GM18519 (cell line): ENCODE measurements around the gene ZNF385D.

Source experiments
- ATAC-seq: cut with Tn5 transposase; IDR thresholded peaks from one replicate; pipeline ENCODE4 v1.9.1; 2021; ENCODE audit warnings: mild to moderate bottlenecking, moderate library complexity; ENCODE audit not compliant: unreplicated experiment, low FRiP score

The ZNF385D gene

DNA sequence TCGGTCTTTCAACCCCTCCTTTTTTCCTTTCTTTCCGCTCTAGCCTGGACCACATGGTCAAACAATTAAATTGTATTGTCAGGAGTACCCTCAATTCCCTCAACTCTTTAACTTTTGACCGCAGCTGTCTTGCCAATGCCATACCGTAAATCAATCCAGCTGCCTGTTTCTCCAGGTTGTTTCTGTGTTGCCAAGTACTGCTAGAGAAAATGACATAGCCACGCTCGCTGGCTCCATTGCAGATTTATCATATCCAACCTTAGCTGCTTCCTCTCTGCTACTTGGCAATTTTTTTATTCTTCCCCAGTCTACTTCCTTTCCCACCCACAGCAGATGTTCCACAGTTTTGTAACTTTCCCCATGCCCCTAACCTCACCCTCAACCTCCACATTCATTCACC is 60.0 kb downstream of the ZNF385D start:
- no peak for ATAC-seq

DNA sequence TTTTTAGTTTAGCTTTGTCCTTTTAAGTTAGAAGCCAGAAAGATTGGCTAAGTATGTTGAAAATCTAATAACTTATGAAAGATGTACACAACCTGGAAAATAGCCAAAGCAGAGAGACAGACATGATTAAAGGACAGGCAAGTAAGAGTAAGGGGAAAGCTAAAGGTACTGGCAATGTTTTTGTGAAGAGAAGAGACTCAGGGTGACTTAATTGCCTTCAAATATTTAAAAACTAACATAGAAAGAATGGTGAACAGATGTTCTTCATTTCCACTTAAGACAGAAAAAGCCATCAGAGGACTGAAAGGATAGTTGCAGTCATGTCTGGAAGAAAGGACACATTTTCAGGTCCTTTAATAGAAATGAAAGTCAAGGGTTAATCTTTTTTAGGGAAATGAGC is 68.8 kb downstream of the ZNF385D start:
- no peak for ATAC-seq

DNA sequence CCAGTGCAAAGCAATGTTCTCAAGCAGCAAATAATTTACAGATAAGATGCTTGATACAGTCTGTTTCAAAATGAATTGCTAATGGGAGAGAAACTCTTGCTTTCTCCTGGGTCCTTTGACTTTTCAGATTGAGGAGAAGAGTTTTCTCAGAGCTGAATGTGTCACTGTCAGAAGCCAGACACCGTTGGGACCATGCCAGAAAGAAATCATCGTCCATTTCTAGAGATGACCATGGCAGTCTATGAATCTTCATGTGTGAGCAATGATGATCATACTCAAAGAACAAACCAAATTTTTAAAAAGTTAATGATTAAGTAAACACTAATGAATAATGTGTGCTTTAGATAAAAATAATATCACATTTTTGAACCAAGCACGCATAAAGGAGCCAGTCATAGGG is 77.6 kb downstream of the ZNF385D start:
- ATAC-seq, result no peak

DNA sequence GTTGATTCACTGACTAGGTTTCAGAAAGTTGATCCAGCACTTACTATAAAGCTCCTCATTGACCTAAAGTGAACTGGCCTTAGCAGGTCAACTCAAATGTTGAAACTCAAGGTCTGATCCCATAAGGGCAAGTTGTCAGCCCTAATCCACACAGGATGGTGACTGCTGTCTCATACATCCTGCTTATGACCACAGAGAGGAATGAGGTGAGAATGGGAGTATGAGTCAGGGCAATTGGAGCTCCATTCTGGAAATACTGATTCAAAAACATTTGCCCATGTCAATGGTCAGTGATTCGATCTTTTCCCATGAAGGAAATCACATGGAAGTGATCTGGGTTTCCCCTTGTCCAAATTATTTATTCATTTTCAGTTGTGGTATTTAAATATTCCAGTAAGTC is 78.7 kb downstream of the ZNF385D start:
- ATAC-seq, result no peak

DNA sequence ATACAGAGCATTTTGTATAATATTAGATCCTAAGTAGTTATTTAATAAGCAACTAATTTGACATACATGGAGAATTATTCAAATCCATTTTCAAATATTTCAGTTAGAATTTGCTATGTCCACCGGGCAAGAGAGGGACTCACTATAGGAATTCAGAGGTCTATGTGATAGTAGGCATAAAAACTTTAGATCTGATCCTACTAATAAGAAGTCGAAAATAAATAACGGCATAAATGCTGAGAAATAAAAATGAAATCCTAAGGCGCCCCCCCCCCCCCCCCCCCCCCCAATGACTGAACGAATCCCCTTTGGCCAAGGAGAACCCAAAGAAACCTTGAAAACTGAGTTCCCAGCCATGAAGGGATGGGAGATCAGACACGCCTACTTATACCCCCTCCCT is 80.6 kb downstream of the ZNF385D start:
- ATAC-seq, result no peak

DNA sequence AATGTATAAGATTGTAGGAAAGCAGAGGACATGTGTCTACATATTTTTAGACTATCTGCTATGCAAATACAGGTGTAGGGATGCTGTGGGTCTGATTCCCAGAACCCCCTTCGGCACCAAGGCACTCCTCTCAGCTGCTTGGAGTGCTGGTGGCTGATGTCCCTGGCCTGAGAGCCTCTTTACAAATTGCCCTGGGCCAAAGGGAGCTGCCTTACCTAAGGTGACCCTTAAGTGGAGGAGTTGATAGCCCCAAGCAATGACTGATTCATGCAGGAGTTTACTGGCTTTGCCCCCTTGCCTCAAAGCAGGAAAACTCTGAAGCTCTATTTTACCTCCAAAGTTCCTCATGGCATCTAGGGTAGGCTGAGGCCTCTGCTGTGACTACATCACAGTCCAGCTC is 83.0 kb downstream of the ZNF385D start:
- no peak for ATAC-seq

DNA sequence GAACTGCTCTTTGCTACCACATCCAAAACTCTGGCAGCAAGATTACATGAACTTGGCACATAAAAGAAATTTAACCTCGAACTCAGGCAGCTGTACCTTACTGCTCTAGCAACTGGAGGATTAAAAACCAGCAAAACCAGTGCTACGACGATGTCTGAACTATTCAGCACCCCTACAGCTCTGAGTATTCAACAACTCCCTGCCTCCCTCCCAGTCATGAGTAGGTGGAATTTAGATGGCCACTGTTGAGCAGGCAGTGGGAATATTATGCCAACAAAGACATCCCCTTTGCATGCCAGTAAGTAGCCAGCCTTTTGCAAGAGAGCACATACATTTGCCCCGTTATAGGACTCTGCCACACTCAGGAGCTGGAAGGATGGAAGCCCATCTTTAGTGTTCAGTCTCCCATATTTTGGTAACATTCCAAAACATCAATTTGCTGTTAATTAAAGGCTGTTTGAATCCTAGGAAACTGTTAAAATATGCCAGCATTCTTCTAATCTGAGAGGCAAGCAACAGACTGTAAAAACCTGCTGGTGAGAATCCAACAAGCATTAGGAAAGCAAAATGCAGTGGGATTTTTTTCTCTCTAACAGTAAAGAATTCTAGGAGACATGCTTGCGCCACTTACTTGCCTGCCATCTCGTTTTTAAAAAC is 85.4 kb downstream of the ZNF385D start:
- ATAC-seq, result no peak

DNA sequence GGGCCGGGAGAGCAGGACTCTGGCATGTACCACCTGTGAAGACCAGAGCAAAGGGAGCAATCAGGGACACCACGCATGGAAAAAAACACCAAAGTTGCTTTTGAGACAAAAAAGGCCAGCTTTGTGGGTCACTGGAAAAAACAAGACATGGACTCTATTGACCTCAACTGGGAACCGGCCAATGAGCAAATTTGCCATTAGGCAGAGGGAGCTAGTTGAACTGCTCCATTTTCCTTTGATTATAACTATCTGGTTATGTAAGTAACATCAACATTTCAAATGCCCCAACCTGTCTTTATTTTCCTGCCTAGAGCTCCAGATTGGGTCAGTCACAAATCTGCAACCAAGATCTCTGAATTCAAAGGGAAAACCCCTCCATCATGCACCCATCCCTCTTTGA is 86.0 kb downstream of the ZNF385D start:
- no peak for ATAC-seq

DNA sequence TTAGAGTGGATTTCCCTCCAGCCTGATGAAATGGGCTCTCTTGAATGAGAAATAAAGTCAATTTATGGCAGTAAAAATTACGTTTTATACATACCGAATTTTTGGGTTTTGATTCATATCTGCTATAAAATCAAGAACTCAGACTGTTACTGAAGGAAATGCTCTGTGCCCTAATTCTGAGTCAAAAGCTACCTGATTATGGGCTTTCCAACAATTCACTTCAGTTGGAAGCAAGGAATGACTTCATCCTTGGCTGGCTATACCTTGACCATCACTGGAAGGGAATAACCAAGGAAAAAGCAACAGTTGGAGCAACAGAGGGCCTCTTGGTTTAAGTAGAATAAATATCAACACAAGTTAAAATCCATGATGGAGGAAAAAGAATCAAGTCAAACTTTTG is 88.6 kb downstream of the ZNF385D start:
- ATAC-seq, result no peak

DNA sequence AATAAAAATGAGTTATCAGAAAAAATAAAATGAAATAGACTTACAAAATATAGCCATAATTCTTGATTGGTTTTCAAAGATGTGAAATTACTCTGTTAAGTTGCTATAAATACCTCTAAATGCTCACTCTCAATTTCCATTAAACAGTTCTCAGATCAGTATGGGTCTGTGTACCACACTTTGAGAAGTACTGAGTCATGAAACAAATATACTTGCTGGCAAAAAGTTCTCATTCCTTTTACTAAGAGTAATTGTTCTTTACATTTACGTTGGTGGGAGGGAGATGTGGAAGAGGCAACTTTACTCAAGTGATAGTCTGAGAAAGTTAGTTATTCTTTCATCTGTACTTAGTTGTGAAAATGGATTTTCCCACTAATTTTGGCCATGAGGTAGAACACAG is 96.3 kb downstream of the ZNF385D start:
- ATAC-seq, result no peak

DNA sequence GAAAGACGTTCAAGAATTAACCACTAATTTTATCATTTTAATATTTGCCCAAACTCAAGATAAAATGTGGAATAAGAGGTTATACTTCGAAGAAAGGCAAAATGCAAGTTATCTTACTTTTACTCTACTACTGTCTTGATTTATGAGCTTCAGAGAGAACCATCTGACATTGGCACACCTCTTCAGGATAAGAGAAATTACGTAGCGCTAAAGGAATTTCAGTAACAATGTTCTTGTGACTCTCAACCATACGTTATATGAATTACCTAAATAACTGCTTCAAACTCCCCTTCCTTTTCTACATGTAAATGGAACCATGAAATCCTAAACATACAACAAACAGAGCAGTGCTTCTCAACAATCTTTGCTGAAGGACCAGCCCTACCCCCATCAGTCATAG is 96.8 kb downstream of the ZNF385D start:
- no peak for ATAC-seq

DNA sequence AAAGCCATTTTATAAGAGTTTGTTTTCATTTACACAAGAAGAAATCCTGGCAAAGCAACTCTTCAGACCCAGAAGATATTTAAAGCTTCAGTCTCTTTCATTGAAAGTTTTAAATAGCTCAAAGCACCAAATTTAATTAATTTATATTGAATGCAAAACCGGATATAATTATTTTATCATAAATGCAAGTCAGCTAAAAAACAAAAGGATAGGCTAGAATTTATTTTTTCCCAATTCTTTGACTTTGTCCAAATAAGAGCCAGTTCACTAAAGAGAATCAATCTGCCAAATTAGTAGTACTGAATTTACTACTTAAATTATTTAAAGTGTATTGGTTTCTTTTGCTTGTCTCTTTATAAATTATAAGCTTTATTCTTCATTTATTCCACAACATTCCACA is 101.5 kb downstream of the ZNF385D start:
- ATAC-seq, result no peak

DNA sequence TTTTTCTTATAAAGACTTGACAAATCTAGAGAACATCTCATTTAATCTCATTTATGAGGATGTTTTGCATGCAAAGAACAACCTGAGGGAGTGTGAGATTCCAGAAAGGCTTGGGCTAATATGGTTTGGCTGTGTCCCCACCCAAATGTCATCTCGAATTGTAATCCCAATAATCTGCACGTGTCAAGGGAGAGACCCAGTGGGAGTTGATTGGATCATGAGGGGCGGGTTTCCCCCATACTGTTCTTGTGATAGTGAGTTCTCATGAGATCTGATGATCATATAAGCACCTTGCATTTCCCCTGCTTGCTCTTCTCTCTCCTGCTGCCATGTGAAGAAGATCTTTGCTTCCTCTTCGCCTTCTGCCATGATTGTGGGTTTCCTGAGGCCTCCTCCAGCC is 103.0 kb downstream of the ZNF385D start:
- ATAC-seq, result no peak

DNA sequence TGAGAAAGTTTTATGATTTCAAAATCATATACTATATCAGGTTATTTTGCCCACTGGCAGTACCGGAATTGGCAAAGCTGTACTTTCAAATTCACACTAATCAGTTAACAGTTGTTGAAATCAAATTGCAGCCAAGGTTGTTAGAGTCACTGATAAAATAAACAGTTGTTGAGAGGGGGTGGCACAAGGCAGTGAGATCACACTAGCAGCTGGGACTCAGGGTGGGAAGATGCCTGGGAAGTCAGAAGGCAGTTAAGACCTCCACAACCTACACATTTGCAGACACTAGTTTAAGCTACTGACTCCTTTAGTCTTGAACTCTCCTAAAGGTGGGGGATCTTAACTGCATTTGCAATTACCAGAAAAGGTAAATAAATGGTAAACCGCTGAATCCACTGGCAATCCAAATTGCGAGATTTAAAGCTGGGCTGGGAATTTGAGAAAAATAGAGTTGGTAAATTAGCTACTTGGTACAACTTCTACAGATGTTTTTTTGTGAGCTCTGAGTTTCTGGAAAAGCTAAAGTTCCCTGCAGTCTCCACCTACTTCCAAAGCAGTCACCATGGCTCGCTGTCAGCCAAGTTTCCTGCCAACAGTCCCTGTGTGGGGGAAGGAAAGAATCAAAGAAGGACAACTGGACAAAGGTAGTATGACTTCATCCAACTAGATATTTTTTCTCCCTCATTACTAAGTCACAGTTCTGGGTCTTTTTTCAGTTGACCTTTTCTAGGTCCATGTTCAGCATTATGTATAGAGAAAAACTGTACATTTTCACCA is 105.7 kb downstream of the ZNF385D start:
- no peak for ATAC-seq

DNA sequence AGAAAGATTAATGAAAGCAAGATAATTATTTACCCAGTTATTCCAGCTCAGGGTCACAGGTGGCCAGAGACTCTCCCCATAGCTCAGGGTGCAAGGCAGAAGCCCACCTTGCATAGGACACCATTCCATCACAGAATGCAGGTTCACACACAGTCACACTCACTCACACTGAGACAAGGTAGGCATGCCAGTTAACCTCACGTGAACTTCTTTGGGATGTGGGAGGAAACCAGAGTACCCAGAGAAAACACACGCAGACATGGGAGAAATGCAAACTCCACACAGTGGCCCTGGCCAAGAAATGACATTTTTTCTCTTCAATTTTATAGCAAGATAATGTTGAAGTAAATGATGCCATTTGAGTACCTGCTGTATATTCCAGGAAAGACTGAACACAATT is 106.7 kb downstream of the ZNF385D start:
- ATAC-seq, result no peak

DNA sequence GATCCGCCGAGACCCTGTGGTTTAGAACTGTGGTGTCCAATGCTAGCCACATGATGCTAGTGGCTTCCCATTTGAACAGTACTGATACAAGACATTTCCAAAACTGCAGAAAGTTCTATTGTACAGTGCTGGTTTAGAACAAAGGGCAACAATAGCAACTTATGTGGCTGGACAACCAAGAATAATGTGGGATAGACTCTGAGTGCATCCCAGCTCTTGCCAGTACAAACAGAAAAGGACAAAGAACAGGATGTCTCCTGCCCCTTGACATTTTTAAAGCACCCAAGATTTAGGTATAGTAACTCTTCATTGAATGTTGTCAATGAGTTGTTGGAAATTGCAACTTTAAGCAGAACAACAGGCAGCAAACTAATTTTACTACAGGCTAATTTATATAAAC is 107.3 kb downstream of the ZNF385D start:
- ATAC-seq, result no peak

DNA sequence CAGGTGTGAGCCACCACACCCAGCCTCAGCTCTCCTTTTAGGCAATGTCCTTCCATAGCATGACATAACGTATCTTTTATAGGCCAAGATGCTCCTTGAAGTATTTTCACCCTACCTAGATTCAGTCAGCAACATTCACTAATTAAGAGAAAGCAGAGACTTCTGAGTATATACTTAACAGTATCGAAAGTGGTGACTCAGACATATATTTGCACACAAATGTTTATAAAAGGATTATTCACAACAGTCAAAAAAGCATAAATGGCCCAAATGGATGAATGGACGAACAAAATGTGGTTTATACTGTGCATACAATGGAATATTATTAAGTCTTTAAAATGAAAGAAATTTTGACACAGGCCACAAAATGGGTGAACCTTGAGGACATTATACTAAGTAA is 108.6 kb downstream of the ZNF385D start:
- no peak for ATAC-seq

DNA sequence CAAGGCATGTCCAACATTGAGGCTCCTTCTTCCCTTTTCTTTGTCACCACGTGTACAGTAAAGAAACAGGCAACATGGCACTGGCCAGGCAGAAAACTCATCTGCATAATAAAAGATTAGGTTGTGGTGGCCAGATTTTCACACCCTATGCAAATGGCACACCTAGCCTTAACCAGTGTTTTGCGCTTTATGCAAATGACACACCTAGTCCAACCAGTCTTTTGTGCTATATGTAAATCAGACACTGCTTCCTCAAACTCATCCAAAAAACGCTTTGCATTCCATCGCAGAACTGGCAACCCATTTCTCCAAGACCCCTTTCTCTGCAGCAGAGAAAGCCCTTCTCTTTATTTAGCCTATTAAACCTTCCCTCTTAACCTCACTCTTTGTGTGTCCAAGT is 109.1 kb downstream of the ZNF385D start:
- ATAC-seq, result no peak

DNA sequence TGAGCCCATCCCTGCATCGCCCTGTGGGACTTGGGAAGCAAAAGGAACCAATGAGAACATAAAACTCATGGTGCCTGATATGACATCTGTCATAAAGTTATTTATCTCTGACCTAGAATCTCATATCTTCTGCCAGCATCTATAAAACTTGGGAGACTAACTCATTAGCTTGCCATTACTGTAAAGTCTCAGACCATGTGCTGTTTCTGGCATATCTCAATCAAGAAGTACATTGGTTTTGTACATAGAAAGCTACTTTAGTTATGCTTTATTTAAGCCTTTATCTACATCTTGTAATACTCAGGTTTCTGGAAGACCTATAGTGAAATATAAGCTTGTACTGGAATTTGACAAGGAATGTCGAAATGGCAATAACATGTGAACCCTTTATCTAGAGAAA is 112.5 kb downstream of the ZNF385D start:
- ATAC-seq, result no peak

DNA sequence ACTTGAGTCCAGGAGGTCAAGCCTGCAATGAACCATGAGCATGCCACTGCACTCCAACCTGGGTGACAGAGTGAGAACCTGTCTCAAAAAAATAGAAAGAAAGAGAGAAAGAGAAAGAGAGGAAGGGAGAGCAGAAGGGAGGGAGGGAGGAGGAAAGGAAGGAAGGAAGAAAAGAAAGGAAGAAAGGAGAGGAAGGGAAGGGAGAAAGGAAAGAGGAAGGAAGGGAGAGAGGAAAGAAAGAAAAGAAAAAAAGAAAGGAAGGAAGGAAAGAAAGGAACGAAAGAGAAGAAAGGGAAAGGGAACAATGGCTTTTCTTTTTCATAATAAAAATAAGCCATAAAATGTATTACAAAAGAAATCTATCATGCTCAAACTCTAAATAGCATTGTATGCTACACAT is 116.9 kb downstream of the ZNF385D start:
- ATAC-seq, result no peak

DNA sequence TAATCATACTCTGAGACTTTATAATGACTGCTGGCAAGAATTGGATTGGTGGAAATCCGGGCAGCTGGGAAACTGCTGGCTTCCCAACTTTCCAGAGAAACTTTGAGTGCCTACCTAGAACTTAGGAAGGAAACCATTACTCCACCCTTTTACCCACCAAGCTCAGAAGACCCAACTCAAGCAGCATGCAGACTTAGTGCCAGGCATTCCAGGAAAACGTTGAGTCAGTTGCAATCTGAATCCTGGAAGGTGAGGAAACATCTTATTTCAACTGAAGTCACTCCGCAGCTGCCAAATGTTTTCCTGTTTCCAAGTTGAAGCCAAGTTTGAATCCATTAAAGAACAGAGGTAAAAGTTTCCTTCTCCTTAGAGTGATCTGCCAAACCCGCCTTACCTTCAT is 126.5 kb downstream of the ZNF385D start:
- ATAC-seq, result no peak

DNA sequence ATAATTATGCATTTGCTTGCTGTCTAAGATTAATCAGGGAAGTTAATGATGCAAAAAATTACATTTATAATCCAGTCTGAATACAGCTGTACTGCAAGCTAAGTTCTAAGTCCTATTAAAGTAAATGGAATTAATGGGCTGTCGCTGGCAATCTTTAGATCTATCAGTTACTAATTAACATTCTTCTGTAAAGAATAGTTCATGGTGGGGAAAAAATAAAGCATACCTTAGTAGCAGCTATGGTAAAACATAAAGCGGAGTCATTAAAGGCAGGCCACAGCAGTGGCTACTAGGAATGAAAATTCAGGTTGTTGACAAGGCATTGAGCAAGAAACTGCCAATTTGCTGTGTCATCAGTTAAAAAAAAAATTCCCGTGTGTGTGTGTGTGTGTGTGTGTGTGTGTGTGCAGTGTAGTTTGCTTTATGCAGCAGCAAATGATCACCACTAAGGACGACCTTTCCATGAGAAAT is 129.8 kb downstream of the ZNF385D start:
- no peak for ATAC-seq
